ENCODE results near the gene PARN. TPM values are rescaled to one million over a fixed set of nuclear protein-coding genes. Genes with fewer than 3 reads are reported as not detected.
"Not testable (repeated sequence)": the region's sequence is repeated elsewhere in the genome, so short reads cannot be mapped to it uniquely, and the experiment has no call there.

Gene PARN
- total RNA-seq, 2 donors from 2014 or later: 19.5 to 26.0 TPM

- Histone ChIP-seq H3K4me3 (no peak overlapping the region), H3K27me3 (no peaks in the 10 kb centered on the region), H3K9me3 (no peaks in the 10 kb centered on the region), H3K27ac (no peak overlapping the region), H3K36me3 (peaks cover 80% of the 10 kb centered on the region), H3K4me1 (no peaks in the 10 kb centered on the region)
- no peak for TF ChIP-seq CTCF (IDR thresholded peaks at IDR 0.05)
- no peak for DNase-seq (ENCODE audit: low spot score)
Observed at GRCh38 chr16:14650629-14651028, 20.6 kb upstream of the PARN start.

DNA sequence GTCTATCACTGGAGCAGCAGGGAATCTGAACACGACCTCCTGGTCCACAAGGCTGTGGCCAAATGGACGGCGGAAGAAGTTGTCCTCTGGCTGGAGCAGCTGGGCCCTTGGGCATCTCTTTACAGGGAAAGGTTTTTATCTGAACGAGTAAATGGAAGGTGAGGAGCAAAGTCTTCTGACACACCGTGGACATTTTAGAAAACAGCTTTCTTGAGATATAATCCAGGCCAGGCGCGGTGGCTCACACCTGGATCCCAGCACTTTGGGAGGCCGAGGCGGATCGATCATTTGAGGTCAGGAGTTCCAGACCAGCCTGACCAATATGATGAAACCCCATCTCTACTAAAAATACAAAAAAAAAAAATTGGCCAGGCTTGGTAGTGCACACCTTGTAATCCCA is 19.8 kb upstream of the PARN start:
- H3K4me1 ChIP-seq: no peaks in the 10 kb centered on the region
- DNase-seq (ENCODE audit: low spot score): no peak
- no peaks in the 10 kb centered on the region for H3K9me3 ChIP-seq
- no peak for TF ChIP-seq CTCF (IDR thresholded peaks at IDR 0.05)
- H3K36me3 ChIP-seq: peaks cover 80% of the 10 kb centered on the region
- no peak overlapping the region for H3K4me3 ChIP-seq
- H3K27me3 ChIP-seq: no peaks in the 10 kb centered on the region
- no peak overlapping the region for H3K27ac ChIP-seq

GRCh38 chr16:14641926-14642325 is 11.9 kb upstream of the PARN start:
- Histone ChIP-seq H3K27me3 (no peaks in the 10 kb centered on the region), H3K4me1 (peaks cover 0 to under 1% of the 10 kb centered on the region in 2 donors), H3K4me3 (no peak overlapping the region), H3K36me3 (peaks cover 48% of the 10 kb centered on the region), H3K27ac (no peak overlapping the region), H3K9me3 (no peaks in the 10 kb centered on the region)
- no peak for TF ChIP-seq CTCF (IDR thresholded peaks at IDR 0.05)
- DNase-seq (ENCODE audit: low spot score): no peak

DNA sequence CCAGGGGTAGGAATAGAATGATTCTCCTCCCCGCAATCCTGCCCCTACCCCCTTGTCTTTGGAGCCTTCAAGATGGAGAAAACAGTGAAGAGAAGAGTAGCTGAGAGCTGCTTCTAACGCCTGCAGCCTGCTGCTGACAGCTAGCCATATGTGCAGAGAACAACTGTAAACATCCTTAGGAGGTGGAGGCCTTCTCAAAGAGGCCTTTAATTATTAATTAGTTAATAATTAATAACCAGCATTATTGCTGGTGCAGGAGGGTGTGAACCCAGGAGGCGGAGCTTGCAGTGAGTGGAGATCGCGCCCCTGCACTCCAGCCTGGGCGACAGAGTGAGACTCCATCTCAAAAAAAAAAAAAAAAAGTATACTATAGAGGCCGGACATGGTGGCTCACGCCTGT is 11.1 kb upstream of the PARN start:
- Histone ChIP-seq H3K9me3 (no peaks in the 10 kb centered on the region), H3K36me3 (peaks cover 44% of the 10 kb centered on the region), H3K4me1 (peaks cover 0 to 8% of the 10 kb centered on the region in 2 donors), H3K27ac (no peak overlapping the region), H3K27me3 (no peaks in the 10 kb centered on the region), H3K4me3 (no peak overlapping the region)
- DNase-seq (ENCODE audit: low spot score): no peak
- TF ChIP-seq CTCF (IDR thresholded peaks at IDR 0.05): no peak

DNA sequence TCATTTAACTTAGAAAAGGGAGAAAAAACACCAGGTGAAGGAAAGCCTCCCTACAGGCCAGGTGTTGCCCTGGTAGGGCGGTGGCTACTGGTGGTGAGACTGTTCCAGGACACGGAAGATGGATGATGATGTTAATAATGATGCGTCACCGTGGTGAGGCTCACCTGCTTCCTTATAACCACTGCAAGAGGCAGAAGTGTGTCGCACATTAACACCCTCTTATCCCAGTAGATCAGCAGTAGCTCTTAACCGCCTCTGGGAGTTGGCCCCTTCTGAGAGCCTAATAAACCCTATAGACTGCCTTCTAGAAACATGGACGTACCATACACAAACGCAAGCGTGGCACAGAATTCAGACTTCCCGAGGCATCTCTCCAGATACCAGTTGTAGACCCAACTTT is 10.5 kb upstream of the PARN start:
- no peak for TF ChIP-seq CTCF (IDR thresholded peaks at IDR 0.05)
- Histone ChIP-seq H3K4me3 (no peak overlapping the region), H3K27me3 (no peaks in the 10 kb centered on the region), H3K9me3 (no peaks in the 10 kb centered on the region), H3K27ac (no peak overlapping the region), H3K4me1 (peaks cover 0 to 13% of the 10 kb centered on the region in 2 donors), H3K36me3 (peaks cover 38% of the 10 kb centered on the region)
- DNase-seq (ENCODE audit: low spot score): no peak

- DNase-seq (ENCODE audit: low spot score); H3K4me3 ChIP-seq; H3K9me3 ChIP-seq; H3K27ac ChIP-seq; H3K27me3 ChIP-seq: not testable (repeated sequence)
- peaks cover 0 to 37% of the 10 kb centered on the region in 2 donors for H3K4me1 ChIP-seq
- peaks cover 23% of the 10 kb centered on the region for H3K36me3 ChIP-seq
Observed at GRCh38 chr16:14636951-14637240, 6.8 kb upstream of the PARN start.

- peaks cover 20% of the 10 kb centered on the region for H3K36me3 ChIP-seq
- not testable (repeated sequence) for H3K27me3 ChIP-seq; H3K9me3 ChIP-seq; H3K4me3 ChIP-seq; H3K27ac ChIP-seq; DNase-seq (ENCODE audit: low spot score)
- peaks cover 0 to 40% of the 10 kb centered on the region in 2 donors for H3K4me1 ChIP-seq
Observed at GRCh38 chr16:14636179-14636950, 6.3 kb upstream of the PARN start.
